OCI-LY7 (cell line): ENCODE data around the gene TNKS1BP1.

Experiments
- EZH2phosphoT487 ChIP-seq: fragments of 200-600 bp; sonication (generic); IDR thresholded peaks from 2 replicates; pipeline ENCODE4 v1.6.1; 2018; ENCODE audit warnings: low read depth, borderline replicate concordance, mild to moderate bottlenecking, mixed run types, antibody characterized with exemption, low read length, moderate library complexity, mixed read lengths
- TF ChIP-seq, protein P1 (sequence below): fragments of 200-600 bp; sonication (generic); conservative IDR thresholded peaks from 2 replicates; pipeline ENCODE4 v1.5.1; 2014; ENCODE audit warnings: mild to moderate bottlenecking, antibody characterized with exemption, low read length, moderate library complexity, mixed read lengths

DNA sequence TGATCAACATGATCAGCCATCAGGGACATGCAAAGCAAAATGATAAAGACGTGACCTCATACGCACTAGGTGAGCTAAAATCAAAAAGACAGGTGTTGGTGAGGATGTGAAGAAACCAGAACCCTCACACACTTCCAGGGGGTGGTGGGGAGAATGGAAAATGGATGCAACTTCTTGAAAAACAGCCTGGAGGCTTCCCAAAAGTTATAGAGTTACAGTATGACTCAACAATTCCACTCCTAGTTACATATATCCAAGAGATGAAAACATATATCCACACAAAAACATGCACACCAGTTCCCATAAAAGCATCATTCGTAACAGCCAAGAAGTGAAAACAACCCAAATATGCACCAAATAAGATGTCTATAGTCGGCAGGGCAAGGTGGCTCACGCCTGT, 45.6 kb downstream of the TNKS1BP1 start:
- TF ChIP-seq, protein P1, sequence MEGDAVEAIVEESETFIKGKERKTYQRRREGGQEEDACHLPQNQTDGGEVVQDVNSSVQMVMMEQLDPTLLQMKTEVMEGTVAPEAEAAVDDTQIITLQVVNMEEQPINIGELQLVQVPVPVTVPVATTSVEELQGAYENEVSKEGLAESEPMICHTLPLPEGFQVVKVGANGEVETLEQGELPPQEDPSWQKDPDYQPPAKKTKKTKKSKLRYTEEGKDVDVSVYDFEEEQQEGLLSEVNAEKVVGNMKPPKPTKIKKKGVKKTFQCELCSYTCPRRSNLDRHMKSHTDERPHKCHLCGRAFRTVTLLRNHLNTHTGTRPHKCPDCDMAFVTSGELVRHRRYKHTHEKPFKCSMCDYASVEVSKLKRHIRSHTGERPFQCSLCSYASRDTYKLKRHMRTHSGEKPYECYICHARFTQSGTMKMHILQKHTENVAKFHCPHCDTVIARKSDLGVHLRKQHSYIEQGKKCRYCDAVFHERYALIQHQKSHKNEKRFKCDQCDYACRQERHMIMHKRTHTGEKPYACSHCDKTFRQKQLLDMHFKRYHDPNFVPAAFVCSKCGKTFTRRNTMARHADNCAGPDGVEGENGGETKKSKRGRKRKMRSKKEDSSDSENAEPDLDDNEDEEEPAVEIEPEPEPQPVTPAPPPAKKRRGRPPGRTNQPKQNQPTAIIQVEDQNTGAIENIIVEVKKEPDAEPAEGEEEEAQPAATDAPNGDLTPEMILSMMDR: no peak
- TF ChIP-seq EZH2phosphoT487: no peak
